GM19238 (cell line): ENCODE results near the gene OR2A1.
"Not testable (repeated sequence)": the region's sequence is repeated elsewhere in the genome, so short reads cannot be mapped to it uniquely, and the experiment has no call there.

Experiments used
- DNase-seq: peaks from one replicate; pipeline ENCODE4 v3.0.0; 2011; ENCODE audit warnings: low spot score; ENCODE audit not compliant: insufficient read length

The OR2A1 gene

DNA sequence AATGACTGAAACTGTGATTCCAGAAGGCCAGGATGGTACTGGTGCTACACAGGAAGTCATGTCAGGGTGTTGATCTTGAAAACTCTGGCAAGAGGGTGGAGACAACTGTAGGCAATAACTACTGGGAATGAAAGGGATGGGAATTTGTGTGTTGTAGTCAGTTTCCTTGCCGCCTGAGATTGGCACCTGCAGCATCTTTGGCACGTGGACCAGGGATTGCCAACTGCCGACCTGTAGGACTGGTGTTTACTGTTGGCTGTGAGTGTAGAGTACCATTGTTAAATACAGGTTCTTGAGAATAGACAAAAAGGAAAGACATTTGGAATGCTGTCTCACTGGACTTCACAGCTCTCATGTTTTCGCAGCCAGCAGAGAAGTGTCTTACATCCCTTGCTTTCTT lies 11.1 kb downstream of the OR2A1 start:
- DNase-seq, result not testable (repeated sequence)

DNA sequence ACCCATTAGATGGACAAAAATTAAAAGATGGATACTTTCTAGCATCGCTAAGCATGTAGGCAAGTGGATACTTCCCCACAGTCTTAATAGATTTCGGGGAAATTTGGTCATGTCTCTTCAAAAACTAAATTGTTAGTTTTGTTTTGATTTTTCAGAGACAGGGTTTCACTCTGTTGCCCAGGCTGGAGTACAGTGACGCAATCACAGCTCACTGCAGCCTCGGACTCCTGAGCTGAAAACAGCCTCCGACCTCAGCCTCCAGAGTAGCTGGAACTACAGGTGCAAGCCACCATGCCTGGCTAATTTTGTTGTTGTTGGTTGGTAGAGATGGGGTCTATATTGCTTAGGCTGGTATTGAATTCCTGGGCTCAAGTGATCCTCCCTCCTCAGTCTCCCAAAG lies 13.6 kb downstream of the OR2A1 start:
- DNase-seq, result not testable (repeated sequence)

DNA sequence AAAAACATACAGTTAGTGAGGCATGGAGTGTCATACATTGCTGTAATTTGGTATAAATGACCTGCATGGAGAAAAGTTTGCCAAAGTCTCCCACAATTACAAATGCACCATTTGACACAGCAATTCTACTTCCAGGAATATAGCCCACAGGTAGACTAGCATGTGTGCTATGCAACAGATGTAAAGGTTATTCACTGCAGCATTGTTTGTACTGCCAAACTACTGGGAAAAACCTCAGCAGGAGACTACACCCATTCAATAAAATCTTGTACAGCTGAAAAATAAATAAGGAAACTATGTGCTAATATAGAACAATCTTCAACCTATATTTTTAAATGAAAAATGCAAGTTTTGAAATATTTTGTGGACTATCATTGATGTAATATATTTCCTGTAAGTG lies 17.8 kb downstream of the OR2A1 start:
- DNase-seq, result not testable (repeated sequence)

DNA sequence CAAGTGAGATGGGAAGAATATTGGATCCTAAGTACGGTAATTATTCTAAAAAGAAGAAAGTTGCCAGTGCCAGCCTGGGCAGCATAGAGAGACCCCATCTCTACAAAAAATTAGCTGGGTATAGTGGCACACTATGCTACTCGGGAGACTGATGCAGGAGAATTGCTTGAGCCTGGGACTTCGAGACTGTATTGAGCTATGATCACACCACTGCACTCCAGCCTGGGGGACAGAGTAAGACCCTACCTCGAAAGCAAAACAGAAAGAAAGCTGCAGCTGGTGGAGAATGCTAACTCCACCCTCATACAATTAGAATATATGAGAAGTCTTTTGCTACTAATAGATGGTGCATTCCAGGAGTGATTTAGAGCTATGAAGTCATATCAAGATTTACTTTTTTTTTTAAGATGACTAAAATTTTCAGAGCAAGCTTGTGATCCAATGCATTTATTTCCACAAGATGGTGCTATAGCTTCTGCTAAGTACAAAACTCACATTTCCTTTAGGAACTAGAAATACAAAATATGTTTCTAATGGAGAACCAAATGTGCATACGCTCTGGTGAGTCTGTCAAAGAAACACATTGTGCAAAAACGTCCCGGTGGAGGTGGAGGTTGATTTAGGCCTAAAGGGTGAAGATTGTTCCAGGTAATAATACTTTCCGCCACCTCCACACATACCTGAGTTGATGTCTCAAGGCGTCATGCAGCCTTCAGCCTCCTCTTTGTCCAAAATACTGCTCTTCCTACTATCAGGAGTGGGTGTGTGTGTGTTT lies 19.2 kb downstream of the OR2A1 start:
- not testable (repeated sequence) for DNase-seq

DNA sequence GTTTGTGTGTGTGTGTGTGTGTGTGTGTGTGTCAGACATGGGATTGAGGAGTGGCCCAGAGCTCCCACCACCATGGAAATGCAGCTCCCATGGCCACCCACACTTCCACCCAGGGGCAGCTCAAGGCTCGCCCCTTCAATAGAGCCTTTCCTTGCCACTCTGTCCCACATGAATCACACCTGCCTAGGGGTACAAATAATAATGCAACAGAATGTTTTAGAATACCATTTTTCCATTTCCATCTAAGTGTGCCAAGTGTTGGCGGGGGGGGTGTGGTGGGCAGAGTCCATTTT lies 19.7 kb downstream of the OR2A1 start:
- not testable (repeated sequence) for DNase-seq

DNA sequence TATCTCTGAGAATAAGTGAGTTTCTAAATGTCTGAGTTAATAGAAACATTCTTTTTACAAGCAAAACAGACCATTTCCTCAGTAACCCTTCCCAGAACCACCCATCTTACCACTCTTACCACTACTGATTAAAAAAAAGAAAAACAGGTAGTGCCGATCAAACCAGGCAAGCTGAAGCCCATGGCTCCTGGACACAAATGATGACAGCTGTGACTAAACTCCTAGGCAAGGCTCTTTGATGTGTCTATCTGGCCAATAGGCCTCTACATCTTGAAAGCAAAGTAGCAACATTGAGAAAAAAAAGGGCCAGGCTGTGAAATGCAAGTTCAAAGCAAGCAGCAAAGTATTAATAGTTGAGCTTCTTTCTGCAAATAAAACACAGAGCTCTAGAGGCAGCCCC lies 36.4 kb downstream of the OR2A1 start:
- not testable (repeated sequence) for DNase-seq

DNA sequence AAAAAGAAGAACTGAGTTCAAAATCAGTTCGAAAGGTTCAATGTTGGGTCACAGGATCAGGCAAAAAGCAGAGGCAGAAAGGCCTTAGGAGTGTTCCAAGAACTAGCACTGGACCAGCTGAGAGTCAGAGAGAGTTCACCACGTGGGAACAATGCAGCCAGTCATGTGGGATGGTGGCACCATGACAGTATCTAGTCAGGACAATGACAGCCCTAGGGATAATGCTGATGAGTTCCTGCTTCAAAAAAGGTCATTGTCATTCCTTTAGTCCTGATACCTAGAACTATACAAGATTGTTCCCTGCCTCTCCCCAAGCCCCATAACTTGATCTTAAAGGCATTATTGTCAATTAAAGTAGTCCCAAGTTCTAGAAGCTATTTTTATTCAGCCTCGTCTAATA lies 39.4 kb downstream of the OR2A1 start:
- DNase-seq, result not testable (repeated sequence)

DNA sequence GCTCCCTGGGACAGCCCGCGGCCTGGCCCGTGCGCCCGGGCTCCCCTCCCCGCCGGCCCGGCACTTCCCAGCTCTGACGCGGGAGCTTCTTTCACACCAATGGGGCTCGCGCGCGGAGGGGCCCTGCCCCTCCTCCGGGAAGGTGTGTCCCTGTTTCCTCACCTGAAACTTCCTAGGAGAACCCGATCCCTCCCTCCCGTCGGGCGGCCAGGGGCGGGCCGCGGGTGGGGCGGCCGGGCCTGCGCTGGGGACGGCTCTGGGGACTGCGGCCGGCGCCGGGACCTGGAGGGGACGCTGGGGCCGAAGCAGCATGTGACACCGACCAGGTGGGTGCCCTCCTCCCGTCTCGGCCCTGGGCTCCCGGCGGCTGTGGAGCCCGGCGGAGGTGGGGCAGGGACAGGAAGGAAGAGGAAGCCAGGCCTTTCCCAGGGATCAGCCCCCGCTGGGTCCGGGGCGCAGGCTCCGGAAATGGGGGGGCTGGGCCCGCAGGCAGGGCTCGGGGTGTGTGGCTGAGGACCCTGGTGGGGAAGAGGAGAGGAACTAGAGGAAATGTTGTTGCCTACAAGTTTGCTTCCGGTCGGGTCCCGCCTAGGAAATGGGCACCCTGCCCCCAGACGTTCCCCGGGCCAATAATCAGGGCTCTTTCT lies 43.1 kb downstream of the OR2A1 start, which contains the start of gene ARHGEF5:
ARHGEF5 (plus strand) TSS at position 227 of the 647 bp plus-strand sequence. CDS start 7,268 bp downstream, outside the sequence.
- not testable (repeated sequence) for DNase-seq

DNA sequence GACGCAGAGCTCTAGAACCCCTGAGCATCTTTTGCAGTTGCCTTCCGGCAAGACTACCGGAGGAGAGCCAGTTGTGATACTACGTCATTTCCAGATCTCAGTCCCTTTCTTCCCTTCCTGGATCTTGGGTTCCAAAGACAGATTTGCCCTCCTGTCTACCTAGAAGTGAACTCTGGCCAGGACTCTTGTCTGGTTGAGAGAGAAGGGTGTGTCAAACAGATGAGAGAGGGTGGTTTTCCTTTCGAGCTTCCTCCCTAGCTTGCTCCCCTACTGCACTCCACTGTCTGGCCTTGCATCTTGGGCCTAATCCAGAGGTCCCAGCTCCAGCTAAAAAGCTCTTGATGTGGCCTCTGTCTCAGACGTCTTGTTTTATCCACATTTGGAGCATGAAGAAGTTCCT lies 44.0 kb downstream of the OR2A1 start:
- not testable (repeated sequence) for DNase-seq

DNA sequence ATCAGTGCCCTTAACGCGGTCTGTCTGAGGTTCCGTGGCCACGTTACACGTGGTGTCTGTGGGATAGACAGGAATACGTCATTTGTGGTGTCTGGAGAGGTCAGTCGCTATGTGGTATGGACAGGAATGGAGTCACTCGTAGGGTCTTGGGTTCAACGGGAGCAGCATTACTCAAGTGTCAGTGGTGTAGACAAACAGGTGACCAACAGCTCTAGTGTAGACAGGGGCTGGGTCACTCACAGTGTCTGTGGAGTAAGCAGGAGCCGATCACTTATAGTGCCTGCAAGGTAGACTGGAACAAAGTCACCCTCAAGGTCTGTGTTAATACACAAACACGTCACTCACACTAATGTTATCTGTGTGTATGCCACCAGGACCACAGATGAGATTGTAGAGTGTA lies 44.6 kb downstream of the OR2A1 start:
- DNase-seq, result not testable (repeated sequence)

DNA sequence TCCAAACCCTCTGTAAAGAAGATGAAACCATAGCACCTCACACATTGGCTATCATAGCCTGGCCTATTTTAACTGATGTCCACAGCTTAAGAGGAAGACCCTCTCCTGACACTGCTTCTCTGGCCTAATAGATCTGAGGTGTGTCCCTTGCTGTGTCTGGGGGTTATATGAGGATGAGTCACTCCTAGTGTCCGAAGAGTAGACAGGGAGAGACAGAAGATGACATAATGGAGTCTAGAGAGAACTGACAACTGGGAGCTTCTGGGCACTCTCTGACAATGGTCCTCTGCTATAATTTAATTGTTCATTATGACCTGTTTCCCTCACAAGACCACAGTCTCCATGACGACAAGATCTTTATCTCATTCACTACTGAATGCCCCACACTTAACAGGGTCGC lies 49.8 kb downstream of the OR2A1 start:
- not testable (repeated sequence) for DNase-seq

DNA sequence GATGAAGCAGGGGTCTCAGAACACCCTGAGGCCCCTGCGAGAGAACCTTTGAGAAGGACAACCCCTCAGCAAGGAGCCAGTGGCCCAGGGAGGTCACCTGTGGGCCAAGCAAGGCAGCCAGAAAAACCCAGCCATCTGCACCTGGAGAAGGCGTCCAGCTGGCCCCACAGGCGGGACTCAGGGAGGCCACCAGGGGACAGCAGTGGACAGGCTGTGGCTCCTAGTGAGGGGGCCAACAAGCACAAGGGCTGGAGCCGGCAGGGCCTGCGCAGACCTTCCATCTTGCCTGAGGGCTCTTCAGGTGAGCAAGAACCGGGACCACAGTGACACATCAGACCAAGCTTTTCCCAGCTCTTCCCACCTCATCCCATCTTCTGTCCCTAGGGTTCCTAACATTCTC lies 53.3 kb downstream of the OR2A1 start:
- DNase-seq, result not testable (repeated sequence)

DNA sequence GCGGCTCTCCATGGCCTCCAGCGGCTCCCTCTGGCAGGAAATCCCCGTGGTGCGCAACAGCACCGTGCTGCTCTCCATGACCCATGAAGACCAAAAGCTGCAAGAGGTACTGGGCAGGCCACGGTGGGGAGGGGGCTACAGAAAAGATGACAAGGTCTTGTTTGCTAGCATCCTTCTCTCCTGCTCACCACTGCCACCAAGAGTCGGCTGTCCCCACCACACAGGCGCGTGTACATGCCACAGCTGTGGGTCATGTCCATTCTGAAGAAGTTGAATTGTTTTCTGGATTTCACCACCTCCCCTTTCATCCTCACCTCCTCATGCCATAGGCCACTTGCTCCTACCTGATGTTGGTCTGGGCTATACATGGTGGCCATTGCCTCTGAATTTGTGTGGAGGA lies 55.0 kb downstream of the OR2A1 start:
- DNase-seq, result not testable (repeated sequence)

DNA sequence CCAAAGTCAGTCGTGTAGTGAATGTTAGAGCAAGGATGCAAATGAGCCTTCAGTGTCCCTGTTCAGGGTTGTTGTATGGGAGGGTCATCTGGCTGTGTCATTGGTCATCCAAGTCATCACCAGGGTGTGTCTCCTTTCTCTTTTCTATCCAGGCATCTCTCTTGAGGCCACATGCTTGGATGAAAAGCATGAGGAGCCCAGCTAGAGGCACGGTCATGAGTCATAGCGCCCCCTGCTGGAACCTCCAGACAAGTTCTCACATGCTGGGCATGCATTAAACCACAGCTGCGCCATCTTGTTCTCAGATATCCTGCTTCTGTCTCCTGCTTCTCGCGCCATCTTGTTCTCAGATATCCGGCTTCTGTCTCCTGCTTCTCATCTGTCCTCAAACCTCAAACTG lies 57.0 kb downstream of the OR2A1 start:
- not testable (repeated sequence) for DNase-seq
